Neuron (in vitro differentiated cells): ENCODE data around the gene ABL2.

Source experiments
- H2AFZ ChIP-seq: one replicate; pipeline ENCODE4 v1.6.1; 2013; ENCODE audit warnings: low read depth, mild to moderate bottlenecking, inconsistent platforms, low read length, moderate library complexity
- H3K27me3 ChIP-seq: one replicate; pipeline ENCODE4 v1.6.1; 2013; ENCODE audit warnings: low read length; ENCODE audit not compliant: insufficient read depth
- H3K36me3 ChIP-seq: one replicate; pipeline ENCODE4 v1.6.1; 2013; ENCODE audit warnings: low read length; ENCODE audit not compliant: insufficient read depth
- H3K4me1 ChIP-seq: one replicate; pipeline ENCODE4 v1.6.1; 2013; ENCODE audit warnings: low read length; ENCODE audit not compliant: insufficient read depth
- H3K4me3 ChIP-seq: 2 replicates; pipeline ENCODE4 v1.5.1; 2013; ENCODE audit warnings: mild to moderate bottlenecking, low read length, moderate library complexity
- H3K9me3 ChIP-seq: one replicate; pipeline ENCODE4 v1.6.1; 2013; ENCODE audit warnings: low read length

Gene ABL2

DNA sequence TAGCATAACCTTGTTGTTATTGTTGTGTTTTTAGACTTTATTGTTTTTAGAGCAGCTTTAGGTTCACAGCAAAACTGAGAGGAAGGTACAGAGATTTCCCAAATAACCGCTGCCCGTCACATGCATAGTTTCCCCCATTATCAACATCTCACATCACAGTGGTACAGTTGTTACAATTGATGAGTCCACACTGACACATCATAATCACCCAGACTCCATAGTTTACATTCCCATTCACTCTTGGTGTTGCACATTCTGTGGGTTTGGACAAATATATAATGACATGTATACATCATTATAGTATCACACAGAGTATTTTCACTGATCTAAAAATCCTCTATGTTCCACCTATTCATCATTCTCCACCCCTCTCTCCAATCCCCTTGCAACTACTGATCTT is 173.5 kb downstream of the ABL2 start:
- Histone ChIP-seq H3K9me3 (peaks cover 8% of the 10 kb centered on the region), H3K4me3 (no peak overlapping the region), H3K27me3 (no peaks in the 10 kb centered on the region), H2AFZ (no peak overlapping the region), H3K36me3 (peaks cover 34% of the 10 kb centered on the region), H3K4me1 (no peaks in the 10 kb centered on the region)

DNA sequence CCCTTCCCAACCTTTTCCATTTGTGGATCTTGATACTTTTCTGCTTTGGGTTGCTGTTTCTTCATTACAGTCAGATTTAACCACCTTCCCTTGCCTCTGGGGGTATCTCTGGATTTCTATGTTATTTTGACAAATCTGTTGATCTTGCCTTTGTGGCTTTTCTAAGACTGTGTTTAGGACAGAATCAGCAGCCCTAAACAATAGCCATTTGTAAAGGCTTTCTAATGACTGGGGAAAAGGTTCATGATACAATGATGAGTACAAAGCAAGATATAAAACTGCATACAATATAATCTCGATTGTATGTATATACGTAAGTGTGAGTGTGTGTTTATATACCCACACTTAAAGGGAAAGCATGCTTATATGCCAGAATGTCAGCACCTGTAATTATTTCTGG is 176.0 kb downstream of the ABL2 start:
- no peak overlapping the region for H2AFZ ChIP-seq
- no peak overlapping the region for H3K4me3 ChIP-seq
- H3K36me3 ChIP-seq = peaks cover 27% of the 10 kb centered on the region
- no peaks in the 10 kb centered on the region for H3K27me3 ChIP-seq
- H3K9me3 ChIP-seq = peaks cover 8% of the 10 kb centered on the region
- H3K4me1 ChIP-seq = no peaks in the 10 kb centered on the region

DNA sequence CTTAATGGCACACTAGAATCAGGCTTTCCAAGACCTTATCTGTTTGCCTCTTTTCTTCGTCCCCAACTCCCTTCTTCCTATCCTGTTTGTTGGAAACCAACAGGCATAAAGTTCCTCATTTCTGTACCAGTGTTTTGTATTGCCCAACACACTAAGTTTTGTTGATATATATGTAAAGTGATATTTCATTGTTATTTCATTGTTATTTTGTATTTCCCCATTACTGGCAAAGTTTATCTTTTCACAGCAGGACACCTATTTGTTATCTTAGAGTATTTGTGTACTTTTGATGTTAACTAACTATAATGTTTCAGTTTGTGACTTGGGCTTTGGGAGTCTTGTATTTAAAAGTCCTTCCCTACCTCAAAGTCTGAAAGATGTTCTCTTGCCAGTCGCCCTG is 176.7 kb downstream of the ABL2 start:
- Histone ChIP-seq H3K4me1 (no peaks in the 10 kb centered on the region), H3K27me3 (no peaks in the 10 kb centered on the region), H3K9me3 (peaks cover 8% of the 10 kb centered on the region), H3K36me3 (peaks cover 27% of the 10 kb centered on the region), H3K4me3 (no peak overlapping the region), H2AFZ (no peak overlapping the region)
